DND-41 (cell line): Measurements from ENCODE around the gene MCU.

Source experiments
- ATAC-seq: fragments of 200-7000 bp; cut with Tn5 transposase; 3 replicates; pipeline ENCODE4 v1.9.1; 2021; ENCODE audit warnings: low read depth; ENCODE audit not compliant: insufficient read depth
- DNase-seq: peaks from one replicate; pipeline ENCODE4 v3.0.0-alpha.2; 2020
- H2AFZ ChIP-seq: 2 replicates; pipeline ENCODE4 v1.6.0; 2012; ENCODE audit warnings: low read depth, low read length
- H3K27ac ChIP-seq: 2 replicates; pipeline ENCODE4 v1.5.1; 2012; ENCODE audit warnings: low read length, inconsistent platforms
- H3K27me3 ChIP-seq: fragments of 200-600 bp; sonication (generic); 2 replicates; pipeline ENCODE4 v1.6.0; 2012; ENCODE audit warnings: low read length, mild to moderate bottlenecking, inconsistent platforms; ENCODE audit not compliant: insufficient read depth, poor library complexity
- H3K36me3 ChIP-seq: 2 replicates; pipeline ENCODE4 v1.5.1; 2012; ENCODE audit warnings: low read length, inconsistent platforms; ENCODE audit not compliant: insufficient read depth
- H3K4me1 ChIP-seq: 2 replicates; pipeline ENCODE4 v1.5.1; 2012; ENCODE audit warnings: mild to moderate bottlenecking, low read length; ENCODE audit not compliant: insufficient read depth
- H3K4me2 ChIP-seq: 2 replicates; pipeline ENCODE4 v1.6.0; 2012; ENCODE audit warnings: mild to moderate bottlenecking, moderate library complexity, low read length, inconsistent platforms; ENCODE audit not compliant: insufficient read depth
- H3K4me3 ChIP-seq, 2 experiments: fragments of 200-600 bp in 1 of 2; shearing (Covaris generic) in 1 of 2; 2 replicates each; pipeline ENCODE4 v1.5.1; 2012 to 2016; ENCODE audit warnings: inconsistent platforms in 2 of 2, low read length in 2 of 2, mild to moderate bottlenecking in 2 of 2, low read depth in 1 of 2, moderate library complexity in 1 of 2
- H3K79me2 ChIP-seq: 2 replicates; pipeline ENCODE4 v1.6.0; 2012; ENCODE audit warnings: low read length, inconsistent platforms; ENCODE audit not compliant: insufficient read depth
- H3K9ac ChIP-seq: 2 replicates; pipeline ENCODE4 v1.6.0; 2012; ENCODE audit warnings: low read depth, mild to moderate bottlenecking, inconsistent platforms, low read length, moderate library complexity
- H3K9me3 ChIP-seq: 2 replicates; pipeline ENCODE4 v1.5.1; 2012; ENCODE audit warnings: low read length, moderate library complexity, mild to moderate bottlenecking, inconsistent platforms; ENCODE audit not compliant: insufficient read depth, severe bottlenecking
- H4K20me1 ChIP-seq: 2 replicates; pipeline ENCODE4 v1.6.0; 2012; ENCODE audit warnings: low read length; ENCODE audit not compliant: insufficient read depth
- CTCF ChIP-seq: IDR thresholded peaks from 2 replicates; pipeline ENCODE4 v1.5.1; 2012; ENCODE audit warnings: borderline replicate concordance, low read length, moderate library complexity, mild to moderate bottlenecking; ENCODE audit not compliant: poor library complexity, severe bottlenecking; ENCODE audit errors: extremely low read depth
- EZH2 ChIP-seq: IDR thresholded peaks from 3 replicates; pipeline ENCODE4 v1.6.1; 2012; ENCODE audit warnings: borderline replicate concordance, low read depth, mild to moderate bottlenecking, moderate library complexity, low read length, inconsistent platforms; ENCODE audit not compliant: severe bottlenecking

The MCU gene

DNA sequence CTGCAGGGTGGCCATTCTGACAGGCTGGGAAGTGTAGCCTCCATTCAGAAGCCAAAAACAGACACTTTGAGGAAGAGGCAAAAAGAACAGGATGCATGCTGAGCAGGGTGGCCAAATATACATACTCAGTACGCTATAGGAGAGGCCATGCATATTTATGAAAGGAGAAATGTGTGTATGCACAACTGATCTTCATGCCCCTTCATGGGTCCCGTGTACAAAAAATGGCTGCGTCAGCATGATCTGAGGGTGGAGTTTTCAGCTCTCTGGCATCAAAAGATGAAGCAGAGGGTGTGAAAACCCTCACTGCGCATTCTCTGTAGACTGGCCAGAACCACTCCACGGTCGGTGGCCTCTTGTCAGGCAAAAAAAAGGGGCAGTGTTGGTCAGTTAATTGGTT lies 166.1 kb downstream of the MCU start:
- DNase-seq (no peak), ATAC-seq (no peak)
- H4K20me1 ChIP-seq = no peaks in the 10 kb centered on the region
- H3K4me2 ChIP-seq = no peak overlapping the region
- H3K9me3 ChIP-seq = no peaks in the 10 kb centered on the region
- H3K4me1 ChIP-seq = no peaks in the 10 kb centered on the region
- H3K79me2 ChIP-seq = no peaks in the 10 kb centered on the region
- H3K27me3 ChIP-seq = no peaks in the 10 kb centered on the region
- H2AFZ ChIP-seq = no peak overlapping the region
- H3K36me3 ChIP-seq = peaks cover 22% of the 10 kb centered on the region
- no peak overlapping the region for H3K4me3 ChIP-seq
- TF ChIP-seq CTCF (no peak), EZH2 (no peak)
- H3K9ac ChIP-seq = no peak overlapping the region
- H3K27ac ChIP-seq = no peak overlapping the region

- Histone ChIP-seq H3K4me2 (no peak overlapping the region), H3K9ac (no peak overlapping the region), H3K27me3 (no peaks in the 10 kb centered on the region), H3K4me3 (no peak overlapping the region), H3K9me3 (no peaks in the 10 kb centered on the region), H3K27ac (no peak overlapping the region), H4K20me1 (no peaks in the 10 kb centered on the region), H3K4me1 (no peaks in the 10 kb centered on the region), H2AFZ (no peak overlapping the region), H3K36me3 (peaks cover 22% of the 10 kb centered on the region), H3K79me2 (no peaks in the 10 kb centered on the region)
- no peak for TF ChIP-seq CTCF
- no peak for TF ChIP-seq EZH2
- no peak for DNase-seq
- no peak for ATAC-seq
These were observed 171.0 kb downstream of the MCU start for GRCh38 chr10:72862957-72863356.

DNA sequence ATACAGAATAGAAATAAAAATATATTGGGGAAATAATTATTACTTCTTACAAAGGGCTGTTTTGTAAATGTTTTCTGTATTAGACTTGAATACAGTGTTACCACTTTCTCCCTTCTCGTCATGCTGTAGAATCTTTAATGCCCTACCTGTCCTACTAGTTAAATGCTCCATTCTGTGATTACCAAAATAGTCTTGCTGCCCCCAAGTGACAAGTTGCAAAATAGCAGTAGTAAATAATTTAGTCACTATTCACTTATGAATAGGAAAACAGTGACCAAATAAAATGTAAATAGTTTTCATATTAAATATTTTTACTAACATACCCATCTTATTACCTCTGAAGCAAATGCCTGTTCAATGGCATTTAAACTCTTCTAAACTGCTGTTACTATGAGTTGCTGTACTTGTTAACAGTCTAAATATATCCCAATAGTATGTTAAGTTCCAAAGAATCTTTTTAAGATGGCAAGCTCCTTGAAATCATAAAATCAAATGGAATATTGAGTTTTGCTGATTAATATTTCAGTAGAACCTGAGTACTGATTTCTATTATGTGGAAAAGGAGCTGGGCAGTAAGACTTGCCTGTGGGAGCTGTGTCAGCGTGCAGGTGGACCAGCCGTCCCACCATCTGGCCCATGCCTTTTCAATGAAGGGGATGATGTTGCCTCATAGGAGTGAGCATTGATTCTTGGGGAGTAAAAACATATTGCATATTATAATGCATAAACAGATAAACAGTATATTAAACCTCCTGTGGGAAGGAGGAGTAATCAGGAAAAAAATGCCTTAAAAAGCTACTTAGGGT lies 183.5 kb downstream of the MCU start:
- peaks cover 35% of the 10 kb centered on the region; the same call in 1 of the 2 replicates for H3K36me3 ChIP-seq
- H3K9me3 ChIP-seq = no peaks in the 10 kb centered on the region
- H3K27ac ChIP-seq = no peak overlapping the region
- TF ChIP-seq CTCF (peak; percentile 71), EZH2 (no peak)
- no peak overlapping the region for H3K9ac ChIP-seq
- no peak overlapping the region for H3K4me2 ChIP-seq
- DNase-seq (no peak), ATAC-seq (peak; percentile 60; the same call in 2 of the 3 replicates)
- no peaks in the 10 kb centered on the region for H3K27me3 ChIP-seq
- H3K4me3 ChIP-seq = no peak overlapping the region
- H2AFZ ChIP-seq = no peak overlapping the region
- H3K4me1 ChIP-seq = no peaks in the 10 kb centered on the region
- H4K20me1 ChIP-seq = no peaks in the 10 kb centered on the region
- no peaks in the 10 kb centered on the region for H3K79me2 ChIP-seq
